ENCODE data around the gene CD69.
A peak's percentile ranks its signal among the peaks of the same experiment; 100 is the strongest.

GRCh38 chr12:9797722-9798619 lies 37.3 kb upstream of the CD69 start:
- TF ChIP-seq, protein P1, sequence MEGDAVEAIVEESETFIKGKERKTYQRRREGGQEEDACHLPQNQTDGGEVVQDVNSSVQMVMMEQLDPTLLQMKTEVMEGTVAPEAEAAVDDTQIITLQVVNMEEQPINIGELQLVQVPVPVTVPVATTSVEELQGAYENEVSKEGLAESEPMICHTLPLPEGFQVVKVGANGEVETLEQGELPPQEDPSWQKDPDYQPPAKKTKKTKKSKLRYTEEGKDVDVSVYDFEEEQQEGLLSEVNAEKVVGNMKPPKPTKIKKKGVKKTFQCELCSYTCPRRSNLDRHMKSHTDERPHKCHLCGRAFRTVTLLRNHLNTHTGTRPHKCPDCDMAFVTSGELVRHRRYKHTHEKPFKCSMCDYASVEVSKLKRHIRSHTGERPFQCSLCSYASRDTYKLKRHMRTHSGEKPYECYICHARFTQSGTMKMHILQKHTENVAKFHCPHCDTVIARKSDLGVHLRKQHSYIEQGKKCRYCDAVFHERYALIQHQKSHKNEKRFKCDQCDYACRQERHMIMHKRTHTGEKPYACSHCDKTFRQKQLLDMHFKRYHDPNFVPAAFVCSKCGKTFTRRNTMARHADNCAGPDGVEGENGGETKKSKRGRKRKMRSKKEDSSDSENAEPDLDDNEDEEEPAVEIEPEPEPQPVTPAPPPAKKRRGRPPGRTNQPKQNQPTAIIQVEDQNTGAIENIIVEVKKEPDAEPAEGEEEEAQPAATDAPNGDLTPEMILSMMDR (IDR thresholded peaks at IDR 0.05) = peak in 4 of 5 experiments; percentile 14 to 42 (median 28)
- no peak for TF ChIP-seq EP300 (IDR thresholded peaks at IDR 0.05)
